Stimulated activated naive B cell treated with anti-CD40 and anti-IgM and Interleukin-4, amounts not matched to agents 10 μg/mL and 1 μg/mL and 100 μg/mL, for 72 hours (primary cell): ENCODE data around the gene VDAC1.
A peak's percentile ranks its signal among the peaks of the same experiment; 100 is the strongest.
"Not testable (repeated sequence)": the region's sequence is repeated elsewhere in the genome, so short reads cannot be mapped to it uniquely, and the experiment has no call there.

Source experiments
- ATAC-seq, 2 donors: fragments of 150-1000 bp; cut with Tn5 transposase; replicated peaks; 2 replicates each; pipeline ENCODE4 v1.10.0; 2021; ENCODE audit warnings: moderate library complexity in 1 of 2
- DNase-seq: peaks from one replicate; pipeline ENCODE4 v3.0.0; 2021
- H3K27ac Mint-ChIP-seq: one replicate; pipeline ENCODE4 v1.8.0; 2022; ENCODE audit warnings: mild to moderate bottlenecking, mixed read lengths
- H3K27me3 Mint-ChIP-seq, 2 donors: one replicate each; pipeline ENCODE4 v1.8.0; 2022; ENCODE audit warnings: mixed read lengths in 2 of 2
- H3K36me3 Mint-ChIP-seq, 2 donors: one replicate each; pipeline ENCODE4 v1.8.0; 2022; ENCODE audit warnings: mixed read lengths in 2 of 2, mild to moderate bottlenecking in 1 of 2
- H3K4me1 Mint-ChIP-seq, 2 donors: one replicate each; pipeline ENCODE4 v1.8.0; 2022; ENCODE audit warnings: mixed read lengths in 2 of 2, mild to moderate bottlenecking in 1 of 2
- H3K4me3 Mint-ChIP-seq, 2 donors: one replicate each; pipeline ENCODE4 v1.8.0; 2022; ENCODE audit warnings: mild to moderate bottlenecking in 2 of 2, mixed read lengths in 2 of 2, moderate library complexity in 1 of 2
- H3K9me3 Mint-ChIP-seq, 2 donors: one replicate each; pipeline ENCODE4 v1.8.0; 2022; ENCODE audit warnings: mixed read lengths in 2 of 2, mild to moderate bottlenecking in 1 of 2

VDAC1 gene

GRCh38 chr5:133975546-133975945 lies 29.2 kb downstream of the VDAC1 start:
- H3K4me1 Mint-ChIP-seq: peaks cover 31 to 51% of the 10 kb centered on the region in 2 donors
- DNase-seq, H3K4me3 Mint-ChIP-seq, ATAC-seq, H3K9me3 Mint-ChIP-seq, H3K27me3 Mint-ChIP-seq: not testable (repeated sequence)
- peak overlapping the region; percentile 77 for H3K27ac Mint-ChIP-seq
- H3K36me3 Mint-ChIP-seq: peaks cover 33 to 52% of the 10 kb centered on the region in 2 donors

GRCh38 chr5:133974142-133974541 lies 30.6 kb downstream of the VDAC1 start:
- Mint-ChIP-seq H3K36me3 (peaks cover 35 to 44% of the 10 kb centered on the region in 2 donors), H3K9me3 (no peaks in the 10 kb centered on the region), H3K4me3 (no peak overlapping the region), H3K4me1 (peaks cover 35 to 59% of the 10 kb centered on the region in 2 donors), H3K27me3 (no peaks in the 10 kb centered on the region), H3K27ac (peak overlapping the region; percentile 53)
- DNase-seq (no peak), ATAC-seq (no peak)

- Mint-ChIP-seq H3K27ac (peak overlapping the region; percentile 98), H3K27me3 (no peaks in the 10 kb centered on the region), H3K4me1 (peaks cover 31 to 46% of the 10 kb centered on the region in 2 donors), H3K36me3 (peaks cover 27 to 36% of the 10 kb centered on the region in 2 donors), H3K4me3 (peak overlapping the region; percentile 97 to 98), H3K9me3 (no peaks in the 10 kb centered on the region)
- ATAC-seq (peak in 1 of 2 donors; percentile 7), DNase-seq (no peak)
These were observed 34.4 kb downstream of the VDAC1 start for GRCh38 chr5:133970325-133970909.

GRCh38 chr5:133969654-133970324 lies 35.0 kb downstream of the VDAC1 start:
- DNase-seq (peak; percentile 54), ATAC-seq (peak; percentile 55 to 58)
- H3K4me3 Mint-ChIP-seq: peak overlapping the region; percentile 97 to 98
- peak overlapping the region; percentile 98 for H3K27ac Mint-ChIP-seq
- peaks cover 34 to 52% of the 10 kb centered on the region in 2 donors for H3K4me1 Mint-ChIP-seq
- no peaks in the 10 kb centered on the region for H3K27me3 Mint-ChIP-seq
- peaks cover 28 to 41% of the 10 kb centered on the region in 2 donors for H3K36me3 Mint-ChIP-seq
- H3K9me3 Mint-ChIP-seq: no peaks in the 10 kb centered on the region

- Mint-ChIP-seq H3K4me3 (peak within 1 kb of the TSS; percentile 97 to 98), H3K27me3 (no peaks in the 10 kb centered on the region), H3K27ac (peak within 1 kb of the TSS; percentile 98), H3K36me3 (peaks cover 28 to 46% of the 10 kb centered on the region in 2 donors), H3K9me3 (peaks cover 0 to under 1% of the 10 kb centered on the region in 2 donors), H3K4me1 (peaks cover 34 to 51% of the 10 kb centered on the region in 2 donors)
- ATAC-seq (peak; percentile 92 to 93), DNase-seq (peak; percentile 92)
These were observed 36.4 kb downstream of the VDAC1 start, which contains the start of gene C5orf15 for GRCh38 chr5:133968204-133968980. Gene C5orf15 (minus strand): TSS chr5:133968625. CDS start chr5:133968584, 41 bp downstream.

GRCh38 chr5:133967698-133968203 lies 37.0 kb downstream of the VDAC1 start:
- H3K36me3 Mint-ChIP-seq: peaks cover 33 to 49% of the 10 kb centered on the region in 2 donors
- peaks cover 40 to 57% of the 10 kb centered on the region in 2 donors for H3K4me1 Mint-ChIP-seq

GRCh38 chr5:133967124-133967523 lies 37.7 kb downstream of the VDAC1 start:
- peaks cover 39 to 54% of the 10 kb centered on the region in 2 donors for H3K36me3 Mint-ChIP-seq
- no peaks in the 10 kb centered on the region for H3K27me3 Mint-ChIP-seq
- H3K9me3 Mint-ChIP-seq: peaks cover 0 to 4% of the 10 kb centered on the region in 2 donors
- no peak overlapping the region for H3K27ac Mint-ChIP-seq
- ATAC-seq (no peak), DNase-seq (no peak)
- H3K4me3 Mint-ChIP-seq: peak overlapping the region; percentile 97 to 98
- peaks cover 47 to 64% of the 10 kb centered on the region in 2 donors for H3K4me1 Mint-ChIP-seq

More at GRCh38 chr5:133967698-133968203, 37.0 kb downstream of the VDAC1 start:
- peaks cover 0 to 4% of the 10 kb centered on the region in 2 donors for H3K9me3 Mint-ChIP-seq
- peak overlapping the region; percentile 98 for H3K27ac Mint-ChIP-seq
- peak overlapping the region; percentile 97 to 98 for H3K4me3 Mint-ChIP-seq
- DNase-seq (no peak), ATAC-seq (peak; percentile 19 to 22)
- no peaks in the 10 kb centered on the region for H3K27me3 Mint-ChIP-seq

- no peak for ATAC-seq
- H3K4me3 Mint-ChIP-seq: no peak overlapping the region
- no peak for DNase-seq
- peaks cover 43 to 65% of the 10 kb centered on the region in 2 donors for H3K4me1 Mint-ChIP-seq
- no peak overlapping the region for H3K27ac Mint-ChIP-seq
- no peaks in the 10 kb centered on the region for H3K27me3 Mint-ChIP-seq
- peaks cover 0 to 4% of the 10 kb centered on the region in 2 donors for H3K9me3 Mint-ChIP-seq
- peaks cover 39 to 47% of the 10 kb centered on the region in 2 donors for H3K36me3 Mint-ChIP-seq
These were observed 38.7 kb downstream of the VDAC1 start for GRCh38 chr5:133966090-133966489.

GRCh38 chr5:133963493-133964128 lies 41.2 kb downstream of the VDAC1 start:
- no peak for DNase-seq
- Mint-ChIP-seq H3K4me1 (peaks cover 40 to 55% of the 10 kb centered on the region in 2 donors), H3K9me3 (peaks cover 0 to 4% of the 10 kb centered on the region in 2 donors), H3K4me3 (no peak overlapping the region), H3K27me3 (no peaks in the 10 kb centered on the region), H3K27ac (peak overlapping the region; percentile 10), H3K36me3 (peaks cover 44 to 56% of the 10 kb centered on the region in 2 donors)
- ATAC-seq: no peak

GRCh38 chr5:133962801-133963476 lies 41.8 kb downstream of the VDAC1 start:
- H3K9me3 Mint-ChIP-seq: peaks cover 0 to 4% of the 10 kb centered on the region in 2 donors
- no peaks in the 10 kb centered on the region for H3K27me3 Mint-ChIP-seq
- peaks cover 37 to 51% of the 10 kb centered on the region in 2 donors for H3K36me3 Mint-ChIP-seq
- no peak overlapping the region for H3K4me3 Mint-ChIP-seq
- DNase-seq (no peak), ATAC-seq (no peak)
- peak overlapping the region; percentile 10 for H3K27ac Mint-ChIP-seq
- peaks cover 35 to 51% of the 10 kb centered on the region in 2 donors for H3K4me1 Mint-ChIP-seq

GRCh38 chr5:133962131-133962530 lies 42.6 kb downstream of the VDAC1 start:
- Mint-ChIP-seq H3K9me3 (peaks cover 0 to 4% of the 10 kb centered on the region in 2 donors), H3K36me3 (peaks cover 39 to 45% of the 10 kb centered on the region in 2 donors), H3K27me3 (no peaks in the 10 kb centered on the region), H3K4me3 (no peak overlapping the region), H3K4me1 (peaks cover 33 to 51% of the 10 kb centered on the region in 2 donors), H3K27ac (peak overlapping the region; percentile 7)
- ATAC-seq (no peak), DNase-seq (no peak)

- Mint-ChIP-seq H3K36me3 (peaks cover 37 to 44% of the 10 kb centered on the region in 2 donors), H3K4me3 (peak overlapping the region in 1 of 2 donors; percentile 31), H3K27ac (peak overlapping the region; percentile 77), H3K27me3 (no peaks in the 10 kb centered on the region), H3K4me1 (peaks cover 25 to 41% of the 10 kb centered on the region in 2 donors), H3K9me3 (peaks cover 0 to 4% of the 10 kb centered on the region in 2 donors)
- ATAC-seq: no peak
- no peak for DNase-seq
These were observed 45.1 kb downstream of the VDAC1 start for GRCh38 chr5:133959643-133960042.

- Mint-ChIP-seq H3K9me3 (peaks cover 0 to 1% of the 10 kb centered on the region in 2 donors), H3K4me1 (peaks cover 16 to 29% of the 10 kb centered on the region in 2 donors), H3K4me3 (peak overlapping the region; percentile 16 to 44), H3K36me3 (peaks cover 36 to 39% of the 10 kb centered on the region in 2 donors), H3K27ac (peak overlapping the region; percentile 74), H3K27me3 (no peaks in the 10 kb centered on the region)
- DNase-seq (no peak), ATAC-seq (peak; percentile 91 to 92)
These were observed 47.2 kb downstream of the VDAC1 start for GRCh38 chr5:133957591-133957990.
